Astrocyte of the spinal cord (primary cell): ENCODE results near the gene CCDC91.

Experiments
- DNase-seq: peaks from one replicate; pipeline ENCODE4 v3.0.0; 2011; ENCODE audit warnings: low read depth, low spot score
- H3K4me3 ChIP-seq: 2 replicates; pipeline ENCODE4 v1.5.1; 2011; ENCODE audit warnings: low read depth, mild to moderate bottlenecking, low read length, moderate library complexity
- CTCF ChIP-seq: IDR thresholded peaks from 2 replicates; pipeline ENCODE4 v1.5.1; 2012; ENCODE audit warnings: low read depth, mild to moderate bottlenecking, low read length, inconsistent platforms
- in situ Hi-C: cut with HindIII; loops from 2 replicates; pipeline ENCODE4 v1.10.0; 2017; ENCODE audit warnings: low sequenced_read_pairs

CCDC91 gene

GRCh38 chr12:28507867-28508266 lies 317.6 kb downstream of the CCDC91 start:
- DNase-seq = no peak
- in situ Hi-C loops = no loop called here
- TF ChIP-seq CTCF = no peak
- H3K4me3 ChIP-seq = no peak overlapping the region

GRCh38 chr12:28512406-28512805 lies 322.1 kb downstream of the CCDC91 start:
- no peak for DNase-seq
- H3K4me3 ChIP-seq = no peak overlapping the region
- no peak for TF ChIP-seq CTCF
- in situ Hi-C loops = no loop called here

GRCh38 chr12:28512876-28513275 lies 322.6 kb downstream of the CCDC91 start:
- in situ Hi-C loops = no loop called here
- DNase-seq = no peak
- TF ChIP-seq CTCF = no peak
- no peak overlapping the region for H3K4me3 ChIP-seq

- no peak for TF ChIP-seq CTCF
- in situ Hi-C loops = no loop called here
- H3K4me3 ChIP-seq = no peak overlapping the region
- no peak for DNase-seq
These were observed 323.7 kb downstream of the CCDC91 start for GRCh38 chr12:28513983-28514382.

- DNase-seq = no peak
- no peak overlapping the region for H3K4me3 ChIP-seq
- in situ Hi-C loops = no loop called here
- TF ChIP-seq CTCF = no peak
These were observed 326.8 kb downstream of the CCDC91 start for GRCh38 chr12:28517101-28517500.

- in situ Hi-C loops = no loop called here
- H3K4me3 ChIP-seq = no peak overlapping the region
- no peak for DNase-seq
- TF ChIP-seq CTCF = no peak
These were observed 337.5 kb downstream of the CCDC91 start for GRCh38 chr12:28527631-28528249.

- H3K4me3 ChIP-seq = no peak overlapping the region
- no peak for TF ChIP-seq CTCF
- in situ Hi-C loops = no loop called here
- peak; percentile 46 for DNase-seq
These were observed 345.0 kb downstream of the CCDC91 start for GRCh38 chr12:28535216-28535615.
